ENCODE results near the gene NTRK2.

Gene NTRK2

GRCh38 chr9:84823421-84824271 is 154.1 kb downstream of the NTRK2 start:
- DNase-seq, result no peak

GRCh38 chr9:84827216-84827765 is 157.8 kb downstream of the NTRK2 start:
- no peak for DNase-seq

- DNase-seq, result no peak
These were observed 158.5 kb downstream of the NTRK2 start for GRCh38 chr9:84828046-84828445.

GRCh38 chr9:84829471-84829870 is 159.9 kb downstream of the NTRK2 start:
- DNase-seq, result no peak

- DNase-seq, result no peak
These were observed 160.6 kb downstream of the NTRK2 start for GRCh38 chr9:84829997-84830696.

GRCh38 chr9:84831377-84831776 is 161.8 kb downstream of the NTRK2 start:
- no peak for DNase-seq

GRCh38 chr9:84832453-84832852 is 162.9 kb downstream of the NTRK2 start:
- no peak for DNase-seq

- DNase-seq, result no peak
These were observed 164.9 kb downstream of the NTRK2 start for GRCh38 chr9:84834426-84834825.

- no peak for DNase-seq
These were observed 166.2 kb downstream of the NTRK2 start for GRCh38 chr9:84835745-84836144.

GRCh38 chr9:84838879-84839278 is 169.3 kb downstream of the NTRK2 start:
- DNase-seq, result no peak

GRCh38 chr9:84839541-84839940 is 170.0 kb downstream of the NTRK2 start:
- DNase-seq, result no peak

- no peak for DNase-seq
These were observed 172.4 kb downstream of the NTRK2 start for GRCh38 chr9:84841931-84842330.

- no peak for DNase-seq
These were observed 173.8 kb downstream of the NTRK2 start for GRCh38 chr9:84843175-84843824.

- DNase-seq, result no peak
These were observed 176.7 kb downstream of the NTRK2 start for GRCh38 chr9:84845956-84846900.

GRCh38 chr9:84846906-84847305 is 177.4 kb downstream of the NTRK2 start:
- no peak for DNase-seq

- no peak for DNase-seq
These were observed 179.5 kb downstream of the NTRK2 start for GRCh38 chr9:84849049-84849448.

- no peak for DNase-seq
These were observed 181.4 kb downstream of the NTRK2 start for GRCh38 chr9:84850830-84851392.

- no peak for DNase-seq
These were observed 182.5 kb downstream of the NTRK2 start for GRCh38 chr9:84851935-84852585.

- DNase-seq, result no peak
These were observed 183.2 kb downstream of the NTRK2 start for GRCh38 chr9:84852617-84853301.

GRCh38 chr9:84856181-84856632 is 186.7 kb downstream of the NTRK2 start:
- DNase-seq, result no peak

GRCh38 chr9:84857211-84857610 is 187.7 kb downstream of the NTRK2 start:
- DNase-seq, result no peak

Measured in CD4-positive, alpha-beta T cell treated with Interleukin-4 for 1 hour (primary cell).